ENCODE data around the gene ABTB1. TPM values are rescaled to one million over a fixed set of nuclear protein-coding genes. Genes with fewer than 3 reads are reported as not detected.
"Not testable (repeated sequence)": the region's sequence is repeated elsewhere in the genome, so short reads cannot be mapped to it uniquely, and the experiment has no call there.

ABTB1 gene
- total RNA-seq, 1 donor from 2014 or later: 31.7 TPM

GRCh38 chr3:127646501-127647046, 26.2 kb upstream of the ABTB1 start:
- ATAC-seq (no peak), DNase-seq (ENCODE audit: missing footprints) (no peak)
- intact Hi-C loops (cut with DNase I): no loop called here

GRCh38 chr3:127647166-127647844, 25.4 kb upstream of the ABTB1 start:
- intact Hi-C loops (cut with DNase I): no loop called here
- ATAC-seq (no peak), DNase-seq (ENCODE audit: missing footprints) (no peak)

- no peak for DNase-seq (ENCODE audit: missing footprints)
- ATAC-seq: no peak
- intact Hi-C loops (cut with DNase I): no loop called here
These were observed 24.9 kb upstream of the ABTB1 start for GRCh38 chr3:127647845-127648204.

- DNase-seq (ENCODE audit: missing footprints) (no peak), ATAC-seq (no peak)
- intact Hi-C loops (cut with DNase I): loop anchor here (5.0 kb wide), 1 partner anchor 322 kb away; no protein-coding TSS in a partner anchor
These were observed 22.5 kb upstream of the ABTB1 start for GRCh38 chr3:127650236-127650635.

GRCh38 chr3:127651516-127652172, 21.1 kb upstream of the ABTB1 start:
- DNase-seq (ENCODE audit: missing footprints) (no peak), ATAC-seq (no peak)
- intact Hi-C loops (cut with DNase I): loop anchor here (2.0 to 5.0 kb wide), 2 partner anchors 181 to 321 kb away; no protein-coding TSS in a partner anchor

GRCh38 chr3:127652246-127652995, 20.3 kb upstream of the ABTB1 start:
- ATAC-seq (peak; percentile 86), DNase-seq (ENCODE audit: missing footprints) (no peak)
- intact Hi-C loops (cut with DNase I): loop anchor here (2.0 to 5.0 kb wide), 2 partner anchors 180 to 320 kb away; no protein-coding TSS in a partner anchor

GRCh38 chr3:127654374-127654773, 18.4 kb upstream of the ABTB1 start:
- intact Hi-C loops (cut with DNase I): loop anchor here (5.0 kb wide), 1 partner anchor 318 kb away; no protein-coding TSS in a partner anchor
- no peak for ATAC-seq
- DNase-seq (ENCODE audit: missing footprints): no peak

GRCh38 chr3:127654993-127655392, 17.8 kb upstream of the ABTB1 start:
- not testable (repeated sequence) for ATAC-seq; DNase-seq (ENCODE audit: missing footprints)
- intact Hi-C loops (cut with DNase I): loop anchor here (5.0 kb wide), 1 partner anchor 317 kb away; no protein-coding TSS in a partner anchor

GRCh38 chr3:127655641-127656040, 17.1 kb upstream of the ABTB1 start:
- intact Hi-C loops (cut with DNase I): no loop called here
- DNase-seq (ENCODE audit: missing footprints): no peak
- no peak for ATAC-seq

- no peak for DNase-seq (ENCODE audit: missing footprints)
- no peak for ATAC-seq
- intact Hi-C loops (cut with DNase I): no loop called here
These were observed 15.8 kb upstream of the ABTB1 start for GRCh38 chr3:127656906-127657305.

- ATAC-seq: no peak
- DNase-seq (ENCODE audit: missing footprints): no peak
- intact Hi-C loops (cut with DNase I): no loop called here
These were observed 14.5 kb upstream of the ABTB1 start for GRCh38 chr3:127658234-127658633.

- intact Hi-C loops (cut with DNase I): no loop called here
- DNase-seq (ENCODE audit: missing footprints) (no peak), ATAC-seq (no peak)
These were observed 12.0 kb upstream of the ABTB1 start for GRCh38 chr3:127660621-127661251.

GRCh38 chr3:127661600-127661999, 11.2 kb upstream of the ABTB1 start:
- ATAC-seq (no peak), DNase-seq (ENCODE audit: missing footprints) (no peak)
- intact Hi-C loops (cut with DNase I): no loop called here

GRCh38 chr3:127662001-127662469, 10.7 kb upstream of the ABTB1 start:
- intact Hi-C loops (cut with DNase I): no loop called here
- no peak for ATAC-seq
- DNase-seq (ENCODE audit: missing footprints): no peak

- ATAC-seq (no peak), DNase-seq (ENCODE audit: missing footprints) (no peak)
- intact Hi-C loops (cut with DNase I): no loop called here
These were observed 9.6 kb upstream of the ABTB1 start for GRCh38 chr3:127663151-127663550.

- intact Hi-C loops (cut with DNase I): no loop called here
- no peak for ATAC-seq
- DNase-seq (ENCODE audit: missing footprints): no peak
These were observed 7.6 kb upstream of the ABTB1 start for GRCh38 chr3:127665165-127665564.

- intact Hi-C loops (cut with DNase I): no loop called here
- no peak for ATAC-seq
- DNase-seq (ENCODE audit: missing footprints): no peak
These were observed 7.2 kb upstream of the ABTB1 start for GRCh38 chr3:127665586-127665985.

GRCh38 chr3:127666676-127667075, 6.1 kb upstream of the ABTB1 start:
- ATAC-seq (no peak), DNase-seq (ENCODE audit: missing footprints) (no peak)
- intact Hi-C loops (cut with DNase I): no loop called here
